CD4-positive, alpha-beta T cell treated with Interleukin-2 at 100 ng/mL for 4 hours (primary cell): ENCODE measurements around the gene JTB.

Source experiments
- DNase-seq: peaks from one replicate; pipeline ENCODE4 v3.0.0-alpha.2; 2020; ENCODE audit warnings: low spot score

JTB gene

GRCh38 chr1:153978274-153978909 is 918 bp upstream of the JTB start:
- DNase-seq, result no peak

DNA sequence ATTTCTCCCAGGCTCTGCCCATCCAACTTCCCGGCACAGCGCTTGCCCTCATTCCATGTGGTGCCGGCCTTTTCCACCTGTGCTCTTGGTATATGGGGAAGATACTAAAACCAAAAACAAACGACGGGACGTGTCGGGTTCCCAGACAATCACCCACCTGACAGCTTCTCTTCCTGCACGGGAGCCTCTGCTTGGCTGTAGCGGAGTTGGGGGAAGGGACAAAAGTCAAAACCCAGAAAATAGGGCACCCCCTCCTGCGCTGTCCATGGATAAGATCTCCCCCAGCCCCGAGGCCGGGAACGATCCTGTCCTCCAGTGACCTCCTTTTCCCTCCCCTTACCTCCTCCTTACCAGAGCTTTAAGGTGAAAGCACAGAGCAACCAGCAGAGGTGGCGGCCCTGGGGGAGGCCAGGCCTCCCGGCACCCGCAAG is 640 bp downstream of the JTB start:
- DNase-seq, result no peak

DNA sequence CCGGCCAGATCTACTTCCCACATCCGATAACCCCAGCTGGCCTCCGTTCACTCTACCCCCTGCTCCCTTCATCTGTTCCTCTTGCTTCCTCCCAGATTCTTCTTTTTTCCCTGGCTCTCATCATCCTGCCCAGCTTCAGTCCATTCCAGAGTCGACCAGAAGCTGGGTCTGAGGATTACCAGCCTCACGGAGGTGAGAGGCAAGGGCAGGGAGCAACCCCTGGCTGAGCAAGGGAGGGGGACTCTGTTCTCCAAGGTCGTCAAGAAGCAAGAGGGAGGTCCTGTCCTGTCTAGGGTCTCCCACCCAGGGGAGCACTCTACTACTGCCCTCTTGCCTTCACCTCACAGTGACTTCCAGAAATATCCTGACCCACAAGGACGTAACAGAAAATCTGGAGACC is 3.9 kb downstream of the JTB start:
- no peak for DNase-seq

DNA sequence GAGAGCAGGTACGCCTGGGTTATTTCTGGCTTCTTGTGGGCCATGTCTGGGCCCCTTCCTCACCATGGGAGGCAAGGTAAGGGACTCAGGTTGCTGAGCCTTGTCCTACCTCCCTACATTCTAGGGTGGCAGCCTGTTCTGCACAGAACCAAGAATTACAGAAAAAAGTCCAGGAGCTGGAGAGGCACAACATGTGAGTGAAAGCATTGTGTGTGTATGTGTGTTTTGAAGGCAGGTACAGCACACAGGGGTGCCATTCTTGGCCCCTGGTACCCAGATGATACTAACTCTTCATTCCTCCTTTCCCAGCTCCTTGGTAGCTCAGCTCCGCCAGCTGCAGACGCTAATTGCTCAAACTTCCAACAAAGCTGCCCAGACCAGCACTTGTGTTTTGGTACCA is 4.4 kb downstream of the JTB start:
- DNase-seq, result no peak

- no peak for DNase-seq
Measured at GRCh38 chr1:153970346-153970745, 7.1 kb downstream of the JTB start.

- DNase-seq, result no peak
Measured at GRCh38 chr1:153968972-153969371, 8.5 kb downstream of the JTB start.

- DNase-seq, result no peak
Measured at GRCh38 chr1:153968408-153968807, 9.1 kb downstream of the JTB start.

- DNase-seq, result no peak
Measured at GRCh38 chr1:153968000-153968363, 9.5 kb downstream of the JTB start.

DNA sequence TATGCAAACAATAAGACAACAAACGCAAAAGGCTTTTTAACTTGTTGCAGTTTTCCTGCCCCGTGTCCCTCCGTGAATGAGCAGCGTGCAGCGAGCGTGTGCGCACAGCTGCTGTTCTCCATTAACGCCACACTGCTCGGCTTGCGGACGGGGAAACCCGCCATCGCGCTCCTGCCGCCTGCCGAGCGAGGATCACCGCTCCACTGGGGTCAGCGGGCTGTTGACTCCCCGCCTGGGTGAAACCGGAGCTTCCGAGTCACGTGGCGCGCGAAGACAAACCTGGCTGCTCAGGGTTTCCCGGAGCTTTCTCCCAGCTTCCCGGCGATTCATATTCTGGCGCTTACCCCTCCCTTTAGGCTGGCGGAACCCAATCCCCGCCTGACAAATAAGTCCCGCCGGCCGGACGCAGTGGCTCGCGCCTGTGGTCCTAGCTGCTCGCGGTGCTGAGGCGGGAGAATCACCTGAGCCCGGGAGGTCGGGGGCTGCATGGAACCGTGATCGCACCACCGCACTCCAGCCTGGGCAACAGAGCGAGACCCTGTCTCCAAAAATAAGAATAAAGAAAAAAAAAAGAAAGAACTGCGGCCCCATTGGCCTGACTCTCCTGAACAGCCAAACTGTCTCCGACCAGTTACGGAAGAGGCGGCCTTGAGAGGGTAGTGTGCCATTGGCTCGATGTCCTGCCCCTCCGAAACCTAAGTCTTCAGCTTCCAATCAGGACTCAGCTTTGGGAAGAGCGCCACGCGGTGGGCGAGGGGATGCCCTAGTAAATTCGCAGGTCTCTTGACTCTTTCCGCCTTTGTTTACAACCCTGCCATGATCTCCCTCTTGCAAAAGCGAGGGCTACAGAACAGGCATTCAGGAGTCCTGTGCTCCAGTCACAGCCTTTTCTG is 10.1 kb downstream of the JTB start, which contains the start of gene CREB3L4:
Gene CREB3L4, plus strand, starts transcription at position 796 of the 893 bp plus-strand sequence. CDS start 624 bp downstream, outside the sequence.
- peak; percentile 90 for DNase-seq

- DNase-seq, result no peak
Measured at GRCh38 chr1:153963850-153964331, 13.6 kb downstream of the JTB start.

GRCh38 chr1:153963030-153963849 is 14.2 kb downstream of the JTB start, which contains the start of gene SLC39A1:
Gene SLC39A1, minus strand, starts transcription at chr1:153963537. Its CDS starts 822 bp downstream, at chr1:153962715.
- DNase-seq, result peak; percentile 92

DNA sequence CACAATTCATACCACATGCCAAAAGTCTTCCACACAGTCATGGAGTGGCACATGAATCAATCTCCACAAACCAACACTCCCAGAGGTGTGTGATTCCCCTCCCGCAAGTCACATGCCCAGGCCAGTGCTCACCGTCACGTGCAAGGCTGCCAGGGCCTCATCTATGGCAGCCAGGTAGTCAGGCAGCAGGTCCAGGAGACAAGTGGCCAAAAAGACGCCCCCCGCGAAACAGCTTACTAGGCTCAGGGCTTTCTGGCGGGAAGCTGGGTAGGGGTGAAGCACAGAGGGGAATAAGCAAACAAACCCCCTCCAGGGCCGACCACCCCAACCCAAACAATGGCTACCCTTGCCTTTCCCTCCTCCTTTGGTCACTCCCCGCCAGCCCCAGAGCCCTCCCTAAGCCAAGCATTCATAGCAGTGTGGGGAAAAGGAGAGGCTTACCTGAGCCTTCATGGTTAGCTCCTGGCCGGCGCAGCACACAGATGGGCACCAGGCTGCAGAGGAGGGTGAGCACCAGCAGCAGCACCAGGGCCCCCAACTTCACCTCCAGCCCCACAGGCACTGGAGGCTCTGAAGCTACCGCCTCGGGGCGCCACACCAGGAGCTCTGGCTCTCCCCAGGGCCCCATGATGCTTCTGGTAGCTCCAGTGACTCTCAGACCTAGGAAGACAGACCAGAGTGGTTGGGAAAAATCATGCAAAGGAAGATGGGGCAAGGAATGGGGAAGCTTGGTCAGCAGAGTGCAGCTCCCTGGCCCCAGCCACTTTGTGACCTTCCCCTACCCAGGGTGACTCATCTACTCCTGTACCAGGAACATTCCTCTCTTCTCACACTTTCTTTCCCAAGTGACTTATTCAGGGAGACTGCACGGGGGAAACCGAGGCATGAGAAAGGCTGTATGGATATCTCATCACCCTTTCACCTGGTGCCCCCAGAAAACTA is 15.1 kb downstream of the JTB start:
- no peak for DNase-seq

GRCh38 chr1:153961421-153961820 is 16.1 kb downstream of the JTB start:
- no peak for DNase-seq

DNA sequence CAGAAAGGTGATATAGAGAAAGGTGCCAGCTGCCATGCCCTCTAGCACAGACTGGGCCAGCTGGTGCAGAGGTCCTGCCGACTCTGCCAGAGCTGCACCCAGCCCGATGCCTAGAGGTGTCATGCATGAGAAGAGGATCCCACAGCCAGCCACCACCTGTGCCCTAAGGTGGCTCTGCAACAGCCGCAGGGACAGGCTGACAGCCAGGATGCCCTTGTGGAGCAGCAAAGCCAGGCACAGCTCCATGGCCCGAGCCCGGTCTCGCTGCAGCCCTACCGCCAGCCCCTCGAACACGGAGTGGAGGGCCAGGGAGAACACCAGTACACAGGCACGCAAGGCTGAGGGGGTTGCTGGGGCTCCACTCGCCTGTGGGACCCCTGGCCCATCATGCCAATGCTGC is 17.3 kb downstream of the JTB start:
- DNase-seq, result no peak

DNA sequence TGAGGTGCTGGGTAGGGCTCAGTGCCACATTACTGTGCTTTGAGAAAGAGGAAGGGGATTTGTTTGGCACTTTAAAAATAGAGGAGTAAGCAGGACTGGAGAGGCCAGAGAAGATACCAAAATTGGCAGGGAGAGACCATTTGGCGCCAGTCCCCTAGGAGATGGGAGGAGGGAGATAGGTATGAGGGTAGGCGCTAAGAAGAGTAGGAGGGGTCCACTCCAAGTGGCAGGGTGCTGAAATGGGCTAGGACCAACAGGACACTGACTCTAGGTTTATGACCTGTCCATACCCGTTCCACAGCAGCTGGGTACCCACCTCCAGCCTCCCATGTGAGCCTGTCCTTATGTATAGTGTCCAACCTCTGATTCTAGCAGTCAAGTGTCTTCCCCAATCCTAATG is 18.0 kb downstream of the JTB start:
- DNase-seq, result no peak

- DNase-seq, result no peak
Measured at GRCh38 chr1:153958961-153959260, 18.6 kb downstream of the JTB start.

DNA sequence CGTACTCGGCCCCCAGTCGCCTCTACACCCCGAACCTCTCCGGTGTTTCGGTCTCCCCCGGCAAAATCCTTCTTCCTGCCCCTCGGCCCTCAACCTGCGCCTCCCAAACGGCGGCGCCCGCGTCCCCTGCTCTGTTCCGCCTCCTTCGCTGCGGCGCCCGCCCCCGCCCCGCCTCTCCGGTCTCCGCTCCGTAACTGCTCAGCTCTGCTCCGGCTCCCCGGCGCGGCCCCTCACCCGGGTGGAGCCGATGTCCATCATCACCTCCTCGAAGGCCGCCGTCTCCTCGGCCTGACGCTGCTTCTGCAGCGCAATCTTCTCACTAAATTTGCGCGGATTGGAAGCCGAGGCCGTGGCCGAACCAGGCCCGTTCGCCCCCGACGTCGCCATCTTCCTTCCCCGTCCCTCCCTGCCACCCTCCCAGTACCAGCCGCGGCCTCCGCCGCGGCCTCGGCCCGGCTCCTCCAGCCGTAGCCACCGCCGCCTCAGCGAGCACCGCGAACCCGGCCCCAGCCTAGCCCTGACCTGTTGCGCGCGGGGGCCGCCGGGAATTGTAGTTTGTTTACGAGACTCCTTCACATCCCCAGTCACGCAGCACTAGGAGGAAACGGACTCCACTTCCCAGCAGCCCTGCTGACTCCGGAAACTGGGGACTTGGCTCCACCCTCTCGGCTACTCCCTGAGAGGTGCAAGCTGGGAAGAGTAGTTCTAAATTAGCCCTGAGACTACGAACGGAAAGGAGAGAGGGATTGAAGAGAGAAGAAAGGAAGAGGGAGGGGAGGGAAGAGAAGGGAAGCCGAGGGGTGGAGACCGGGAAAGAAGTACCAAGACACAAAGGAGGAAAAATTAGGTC is 19.1 kb downstream of the JTB start, which contains the start of gene CRTC2:
Gene CRTC2, minus strand, starts transcription at position 502 of the 850 bp plus-strand sequence. Its CDS starts 115 bp downstream, at position 387.
- peak; percentile 98 for DNase-seq

DNA sequence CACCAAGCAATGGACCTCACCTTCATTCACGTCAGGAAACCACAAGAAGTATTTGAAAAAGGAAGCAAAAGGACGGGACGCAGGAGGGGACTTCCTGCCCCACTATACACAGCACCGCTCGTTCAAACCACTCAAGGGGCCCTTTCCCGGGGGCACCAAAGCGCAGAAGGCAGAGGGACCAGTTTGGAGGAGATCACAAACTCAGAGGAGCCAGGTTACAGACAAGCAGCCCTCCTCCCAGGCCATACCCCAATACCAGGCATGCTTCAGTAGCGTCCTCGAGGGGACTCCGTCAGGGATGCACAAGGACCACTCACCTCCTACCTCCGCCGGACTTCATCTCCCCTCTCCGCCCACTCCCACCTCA is 19.7 kb downstream of the JTB start:
- peak; percentile 31 for DNase-seq

- DNase-seq, result no peak
Measured at GRCh38 chr1:153956997-153957715, 20.3 kb downstream of the JTB start.

- DNase-seq, result no peak
Measured at GRCh38 chr1:153954826-153955225, 22.6 kb downstream of the JTB start.
